ENCODE measurements around the gene KRT79. TPM values are rescaled to one million over a fixed set of nuclear protein-coding genes. Genes with fewer than 3 reads are reported as not detected.
"Not testable (repeated sequence)": the region's sequence is repeated elsewhere in the genome, so short reads cannot be mapped to it uniquely, and the experiment has no call there.

The KRT79 gene
- total RNA-seq, 1 donor from 2014 or later, result not detected

- Mint-ChIP-seq H3K27me3 (ENCODE audit: low read depth) (peaks cover 36% of the 10 kb centered on the region), H3K36me3 (ENCODE audit: low read depth) (no peaks in the 10 kb centered on the region), H3K4me3 (no peak overlapping the region), H3K9me3 (no peaks in the 10 kb centered on the region), H3K4me1 (no peaks in the 10 kb centered on the region), H3K27ac (ENCODE audit: unreplicated experiment) (no peak overlapping the region)
- TF ChIP-seq CTCF (conservative IDR thresholded peaks at IDR 0.05), result no peak
- DNase-seq (ENCODE audit: low read depth, low spot score), result no peak
These were observed 22.7 kb upstream of the KRT79 start for GRCh38 chr12:52856787-52857186.

- H3K4me3 Mint-ChIP-seq; H3K9me3 Mint-ChIP-seq; DNase-seq (ENCODE audit: low read depth, low spot score); H3K36me3 Mint-ChIP-seq (ENCODE audit: low read depth); H3K27ac Mint-ChIP-seq (ENCODE audit: unreplicated experiment); H3K4me1 Mint-ChIP-seq: not testable (repeated sequence)
- peaks cover 43% of the 10 kb centered on the region for H3K27me3 Mint-ChIP-seq (ENCODE audit: low read depth)
These were observed 22.0 kb upstream of the KRT79 start for GRCh38 chr12:52856077-52856476.

GRCh38 chr12:52851787-52852186 is 17.7 kb upstream of the KRT79 start:
- Mint-ChIP-seq H3K4me3 (no peak overlapping the region), H3K4me1 (no peaks in the 10 kb centered on the region), H3K36me3 (ENCODE audit: low read depth) (no peaks in the 10 kb centered on the region), H3K27ac (ENCODE audit: unreplicated experiment) (no peak overlapping the region), H3K27me3 (ENCODE audit: low read depth) (peaks cover 43% of the 10 kb centered on the region), H3K9me3 (no peaks in the 10 kb centered on the region)
- no peak for TF ChIP-seq CTCF (conservative IDR thresholded peaks at IDR 0.05)
- DNase-seq (ENCODE audit: low read depth, low spot score), result no peak

GRCh38 chr12:52850681-52851080 is 16.6 kb upstream of the KRT79 start:
- DNase-seq (ENCODE audit: low read depth, low spot score), result no peak
- Mint-ChIP-seq H3K9me3 (no peaks in the 10 kb centered on the region), H3K4me3 (no peak overlapping the region), H3K27me3 (ENCODE audit: low read depth) (peaks cover 44% of the 10 kb centered on the region), H3K27ac (ENCODE audit: unreplicated experiment) (peak overlapping the region; percentile 27), H3K4me1 (no peaks in the 10 kb centered on the region), H3K36me3 (ENCODE audit: low read depth) (no peaks in the 10 kb centered on the region)
- TF ChIP-seq CTCF (conservative IDR thresholded peaks at IDR 0.05), result no peak

GRCh38 chr12:52849511-52849910 is 15.4 kb upstream of the KRT79 start:
- H3K9me3 Mint-ChIP-seq, result no peaks in the 10 kb centered on the region
- H3K27me3 Mint-ChIP-seq (ENCODE audit: low read depth), result peaks cover 33% of the 10 kb centered on the region
- H3K27ac Mint-ChIP-seq (ENCODE audit: unreplicated experiment), result no peak overlapping the region
- DNase-seq (ENCODE audit: low read depth, low spot score), result no peak
- no peaks in the 10 kb centered on the region for H3K36me3 Mint-ChIP-seq (ENCODE audit: low read depth)
- no peak overlapping the region for H3K4me3 Mint-ChIP-seq
- no peak for TF ChIP-seq CTCF (conservative IDR thresholded peaks at IDR 0.05)
- H3K4me1 Mint-ChIP-seq, result no peaks in the 10 kb centered on the region

GRCh38 chr12:52848661-52849255 is 14.6 kb upstream of the KRT79 start, which contains the start of gene KRT78:
TSS of gene KRT78 (minus strand) at chr12:52848994. CDS start at chr12:52848930, 64 bp downstream.
- DNase-seq (ENCODE audit: low read depth, low spot score), result no peak
- Mint-ChIP-seq H3K4me3 (no peak within 1 kb of the TSS), H3K4me1 (no peaks in the 10 kb centered on the region), H3K27ac (ENCODE audit: unreplicated experiment) (no peak within 1 kb of the TSS), H3K27me3 (ENCODE audit: low read depth) (peaks cover 27% of the 10 kb centered on the region), H3K9me3 (no peaks in the 10 kb centered on the region), H3K36me3 (ENCODE audit: low read depth) (no peaks in the 10 kb centered on the region)
- TF ChIP-seq CTCF (conservative IDR thresholded peaks at IDR 0.05), result no peak
